Thyroid gland (tissue), 4 donors: ENCODE measurements around the gene SORCS2. TPM values are rescaled to one million over a fixed set of nuclear protein-coding genes. Genes with fewer than 3 reads are reported as not detected.

ENCODE experiments used
- DNase-seq, 2 donors: peaks; one replicate each; pipeline ENCODE4 v3.0.0-alpha.2; 2019
- H3K27ac ChIP-seq, 3 donors: fragments of 200-600 bp; sonication (generic); 1 replicate in 2 of 3; 2 replicates in 1 of 3; pipeline ENCODE4 v1.5.1; 2016 to 2019; ENCODE audit warnings: mild to moderate bottlenecking in 1 of 3, moderate library complexity in 1 of 3
- H3K27me3 ChIP-seq: fragments of 200-600 bp; sonication (generic); one replicate; pipeline ENCODE4 v1.5.1; 2019
- H3K36me3 ChIP-seq, 2 donors: fragments of 200-600 bp; sonication (generic); one replicate each; pipeline ENCODE4 v1.5.1; 2016 to 2019
- H3K4me1 ChIP-seq, 2 donors: fragments of 200-600 bp; sonication (generic); one replicate each; pipeline ENCODE4 v1.5.1; 2017 to 2019
- H3K4me3 ChIP-seq, 3 donors: fragments of 200-600 bp; sonication (generic); replicated peaks in 1 of 3; 1 replicate in 2 of 3; 2 replicates in 1 of 3; pipeline ENCODE4 v1.5.1; 2016; ENCODE audit warnings: mild to moderate bottlenecking in 1 of 3
- H3K9me3 ChIP-seq: fragments of 200-600 bp; sonication (generic); one replicate; pipeline ENCODE4 v1.5.1; 2017
- POLR2A ChIP-seq, 2 donors: fragments of 450-650 bp; IDR thresholded peaks; one replicate each; pipeline ENCODE4 v1.6.1; 2017; ENCODE audit warnings: antibody characterized with exemption in 2 of 2, mild to moderate bottlenecking in 2 of 2, moderate library complexity in 1 of 2
- WGBS, 2 donors: methylation state at CpG; one replicate each; pipeline ENCODE4 v1.1.5; 2017; 5-methylcytosine and 5-hydroxymethylcytosine counted together
- intact Hi-C: fragments of 100-400 bp; cut with DNase I; formaldehyde crosslinking; loops from one replicate; pipeline ENCODE4 v1.15.1; 2023
- total RNA-seq, 4 donors: library from RNA; depleted of rRNA; stranded (reverse); fragments of >200 nt; gene quantifications; one replicate each; pipeline ENCODE4 v1.2.3, GENCODE V29; 2016
- TF ChIP-seq, protein P1 (sequence below), 6 experiments: fragments of 200-600 bp in 3 of 6; fragments of 450-650 bp in 3 of 6; sonication (generic) in 3 of 6; IDR thresholded peaks; one replicate each; pipeline ENCODE4 v1.5.1; 2016 to 2019; ENCODE audit warnings: antibody characterized with exemption in 6 of 6, mild to moderate bottlenecking in 2 of 6, inconsistent platforms in 1 of 6, moderate library complexity in 1 of 6

SORCS2 gene
- total RNA-seq, 4 donors from 2014 or later = 1.7 to 13.6 (median 3.6) TPM

DNA sequence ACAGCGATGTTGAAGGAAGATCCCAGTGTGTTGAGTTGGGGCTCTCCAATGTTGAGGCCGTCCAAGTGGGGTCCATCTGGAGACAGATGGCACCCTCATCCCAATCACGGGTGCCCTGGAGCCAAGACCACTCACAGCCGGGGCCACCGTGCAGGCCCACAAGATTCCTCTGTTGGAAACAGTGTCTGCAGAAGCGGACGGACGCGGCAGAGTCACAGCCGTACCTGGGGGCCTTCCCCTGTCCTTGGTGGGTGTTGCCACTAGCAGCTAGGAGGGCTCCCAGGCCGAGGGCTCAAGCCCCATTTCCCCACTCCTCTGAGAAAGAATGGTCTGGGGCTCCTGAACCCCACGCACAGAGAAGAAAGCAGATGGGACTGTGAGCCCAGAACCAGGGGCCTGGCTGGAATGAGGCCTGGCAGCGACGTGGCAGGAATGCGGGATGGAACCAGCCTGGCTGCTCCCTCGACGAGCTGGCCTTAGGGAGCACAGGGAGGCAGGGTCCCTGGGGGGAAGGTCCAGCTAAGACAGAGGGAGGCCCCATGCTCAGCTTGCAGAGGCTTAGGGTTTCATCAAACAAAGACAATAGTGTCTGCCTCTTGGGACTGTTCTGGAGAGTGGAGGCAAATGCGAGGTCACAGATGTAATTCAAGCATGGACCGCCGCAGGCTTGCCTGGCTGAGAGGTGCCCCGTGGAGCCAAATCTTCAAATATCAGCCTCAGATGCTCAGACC lies 518.4 kb downstream of the SORCS2 start:
- no peak overlapping the region for H3K27ac ChIP-seq
- no peaks in the 10 kb centered on the region for H3K27me3 ChIP-seq
- no peak overlapping the region for H3K4me3 ChIP-seq
- no peak for DNase-seq
- no peaks in the 10 kb centered on the region for H3K9me3 ChIP-seq
- no peak for TF ChIP-seq POLR2A (IDR thresholded peaks at IDR 0.05)
- TF ChIP-seq, protein P1, sequence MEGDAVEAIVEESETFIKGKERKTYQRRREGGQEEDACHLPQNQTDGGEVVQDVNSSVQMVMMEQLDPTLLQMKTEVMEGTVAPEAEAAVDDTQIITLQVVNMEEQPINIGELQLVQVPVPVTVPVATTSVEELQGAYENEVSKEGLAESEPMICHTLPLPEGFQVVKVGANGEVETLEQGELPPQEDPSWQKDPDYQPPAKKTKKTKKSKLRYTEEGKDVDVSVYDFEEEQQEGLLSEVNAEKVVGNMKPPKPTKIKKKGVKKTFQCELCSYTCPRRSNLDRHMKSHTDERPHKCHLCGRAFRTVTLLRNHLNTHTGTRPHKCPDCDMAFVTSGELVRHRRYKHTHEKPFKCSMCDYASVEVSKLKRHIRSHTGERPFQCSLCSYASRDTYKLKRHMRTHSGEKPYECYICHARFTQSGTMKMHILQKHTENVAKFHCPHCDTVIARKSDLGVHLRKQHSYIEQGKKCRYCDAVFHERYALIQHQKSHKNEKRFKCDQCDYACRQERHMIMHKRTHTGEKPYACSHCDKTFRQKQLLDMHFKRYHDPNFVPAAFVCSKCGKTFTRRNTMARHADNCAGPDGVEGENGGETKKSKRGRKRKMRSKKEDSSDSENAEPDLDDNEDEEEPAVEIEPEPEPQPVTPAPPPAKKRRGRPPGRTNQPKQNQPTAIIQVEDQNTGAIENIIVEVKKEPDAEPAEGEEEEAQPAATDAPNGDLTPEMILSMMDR (IDR thresholded peaks at IDR 0.05) = no peak
- H3K4me1 ChIP-seq = no peaks in the 10 kb centered on the region
- intact Hi-C loops = loop anchor here (10.0 kb wide), 1 partner anchor 376 kb away; no protein-coding TSS in a partner anchor
- 88 to 89% methylated on average over 10 to 21 of the region's 21 CpGs for WGBS, 2 donors
- no peaks in the 10 kb centered on the region for H3K36me3 ChIP-seq

DNA sequence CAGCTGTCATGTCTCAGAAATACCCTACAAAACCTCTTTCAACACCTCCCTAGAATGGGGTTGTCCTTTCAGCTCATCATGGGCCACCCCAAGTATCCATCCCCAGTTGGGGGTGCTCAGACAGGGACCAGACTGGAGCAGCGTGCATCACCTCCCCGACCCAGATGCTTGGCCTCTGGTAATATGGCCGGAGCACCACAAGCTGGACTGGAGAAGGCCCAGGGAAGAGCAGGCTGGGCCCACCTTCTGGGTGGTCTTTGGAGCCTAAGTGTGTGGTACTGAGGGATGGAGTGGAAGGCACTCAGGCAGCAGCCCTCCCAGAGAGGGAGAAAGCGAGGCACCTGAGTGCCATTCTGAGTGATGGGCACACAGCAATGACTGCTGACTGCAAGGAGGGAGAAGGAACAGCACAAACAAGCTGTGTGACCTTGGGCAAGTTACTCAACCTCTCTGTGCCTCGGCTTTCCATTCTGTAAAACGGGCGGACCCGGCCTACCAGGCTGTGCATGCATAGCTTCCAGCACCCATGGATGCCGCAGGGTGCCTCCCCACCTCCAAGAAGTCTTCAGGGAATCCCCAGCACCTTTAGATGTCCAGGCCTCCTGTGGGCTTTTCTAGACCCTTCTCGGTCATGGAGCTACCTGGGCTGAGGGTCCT lies 519.1 kb downstream of the SORCS2 start:
- intact Hi-C loops = loop anchor here (10.0 kb wide), 1 partner anchor 377 kb away; no protein-coding TSS in a partner anchor
- DNase-seq = no peak
- Histone ChIP-seq H3K4me3 (no peak overlapping the region), H3K36me3 (no peaks in the 10 kb centered on the region), H3K27ac (no peak overlapping the region), H3K27me3 (no peaks in the 10 kb centered on the region), H3K9me3 (no peaks in the 10 kb centered on the region), H3K4me1 (no peaks in the 10 kb centered on the region)
- 97 to 98% methylated on average over 9 to 10 of the region's 10 CpGs for WGBS, 2 donors
- TF ChIP-seq, protein P1 (IDR thresholded peaks at IDR 0.05) = no peak
- no peak for TF ChIP-seq POLR2A (IDR thresholded peaks at IDR 0.05)

DNA sequence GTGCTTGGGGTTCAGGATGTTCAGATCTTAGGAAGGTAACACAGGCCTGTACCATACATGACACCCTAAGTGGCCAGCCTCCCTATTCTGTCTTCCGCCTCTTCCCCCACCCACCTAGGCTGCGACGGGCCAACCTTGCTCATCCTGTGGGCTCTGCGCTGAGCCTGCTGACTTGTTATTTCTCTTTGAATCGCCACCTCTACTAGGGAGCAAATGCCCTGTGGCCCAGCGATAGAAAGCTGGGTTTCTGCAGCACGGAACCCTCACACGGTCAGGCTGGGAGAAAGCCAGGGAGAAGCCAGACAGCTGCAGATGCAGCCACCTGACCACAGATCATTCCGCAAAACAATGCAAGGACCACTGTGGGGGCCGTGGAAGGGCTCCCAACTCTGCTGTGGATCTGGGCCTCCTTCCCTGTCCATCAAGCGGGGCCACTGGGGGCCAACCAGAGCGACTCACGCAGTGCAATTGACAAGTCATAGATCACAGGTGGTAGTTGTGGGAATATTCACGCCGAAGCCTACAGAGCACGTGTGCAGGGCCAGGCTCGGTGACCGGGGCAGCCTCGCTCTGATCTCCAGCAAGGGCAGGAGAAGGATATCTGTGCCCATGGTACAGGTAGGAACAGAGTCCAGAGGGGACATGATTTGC lies 519.8 kb downstream of the SORCS2 start:
- Histone ChIP-seq H3K9me3 (no peaks in the 10 kb centered on the region), H3K36me3 (no peaks in the 10 kb centered on the region), H3K4me1 (no peaks in the 10 kb centered on the region), H3K27me3 (no peaks in the 10 kb centered on the region), H3K27ac (no peak overlapping the region), H3K4me3 (no peak overlapping the region)
- no peak for DNase-seq
- WGBS, 2 donors = 94% methylated on average over 18 to 19 of the region's 19 CpGs
- intact Hi-C loops = loop anchor here (10.0 kb wide), 1 partner anchor 377 kb away; no protein-coding TSS in a partner anchor
- TF ChIP-seq POLR2A (IDR thresholded peaks at IDR 0.05) = no peak
- TF ChIP-seq, protein P1 (IDR thresholded peaks at IDR 0.05) = no peak

DNA sequence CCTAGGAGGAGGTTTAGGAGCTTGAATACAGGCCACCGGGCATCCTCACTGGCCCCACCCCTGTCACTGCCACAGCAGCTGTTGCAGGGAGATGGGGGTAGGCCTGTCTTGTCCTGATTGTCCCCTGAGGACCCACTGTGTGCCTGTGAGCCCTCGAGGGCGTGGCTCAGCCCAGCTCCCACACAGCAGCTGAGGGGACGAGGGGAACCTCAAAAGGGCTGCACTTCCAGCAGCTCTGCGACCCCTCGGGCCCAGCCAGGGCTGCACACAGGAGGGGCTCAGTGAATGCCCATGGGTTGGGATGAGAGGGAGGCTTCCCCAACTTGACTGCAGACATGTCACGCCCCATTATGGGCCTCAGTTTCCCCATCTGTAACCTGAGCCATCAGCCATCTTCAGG lies 521.4 kb downstream of the SORCS2 start:
- no peaks in the 10 kb centered on the region for H3K9me3 ChIP-seq
- H3K4me1 ChIP-seq = no peaks in the 10 kb centered on the region
- H3K4me3 ChIP-seq = no peak overlapping the region
- no peaks in the 10 kb centered on the region for H3K27me3 ChIP-seq
- WGBS, 2 donors = 100% methylated on average over 1 of the region's 7 CpGs
- no peak for DNase-seq
- no peak for TF ChIP-seq POLR2A (IDR thresholded peaks at IDR 0.05)
- TF ChIP-seq, protein P1 (IDR thresholded peaks at IDR 0.05) = no peak
- H3K27ac ChIP-seq = no peak overlapping the region
- intact Hi-C loops = loop anchor here (10.0 kb wide), 1 partner anchor 379 kb away; no protein-coding TSS in a partner anchor
- no peaks in the 10 kb centered on the region for H3K36me3 ChIP-seq
